Measurements from ENCODE around the gene TPK1. TPM values are rescaled to one million over a fixed set of nuclear protein-coding genes. Genes with fewer than 3 reads are reported as not detected.
A peak's percentile ranks its signal among the peaks of the same experiment; 100 is the strongest.

The TPK1 gene
- total RNA-seq, 1 experiment from 2014 or later, result 3.1 TPM

DNA sequence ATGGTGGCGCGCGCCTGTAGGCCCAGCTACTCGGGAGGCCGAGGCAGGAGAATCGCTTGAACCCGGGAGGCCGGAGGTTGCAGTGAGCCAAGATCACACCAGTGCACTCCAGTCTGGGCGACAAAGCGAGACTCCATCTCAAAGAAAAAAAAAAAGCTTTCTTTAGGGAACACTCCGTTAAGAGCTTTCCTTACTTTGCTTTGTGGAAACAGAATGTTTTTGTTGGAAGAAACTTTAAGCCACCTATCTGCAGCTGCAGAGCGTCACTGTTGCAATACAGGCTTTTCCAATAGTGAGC, 641 bp upstream of the TPK1 start:
- TF ChIP-seq, protein P1, sequence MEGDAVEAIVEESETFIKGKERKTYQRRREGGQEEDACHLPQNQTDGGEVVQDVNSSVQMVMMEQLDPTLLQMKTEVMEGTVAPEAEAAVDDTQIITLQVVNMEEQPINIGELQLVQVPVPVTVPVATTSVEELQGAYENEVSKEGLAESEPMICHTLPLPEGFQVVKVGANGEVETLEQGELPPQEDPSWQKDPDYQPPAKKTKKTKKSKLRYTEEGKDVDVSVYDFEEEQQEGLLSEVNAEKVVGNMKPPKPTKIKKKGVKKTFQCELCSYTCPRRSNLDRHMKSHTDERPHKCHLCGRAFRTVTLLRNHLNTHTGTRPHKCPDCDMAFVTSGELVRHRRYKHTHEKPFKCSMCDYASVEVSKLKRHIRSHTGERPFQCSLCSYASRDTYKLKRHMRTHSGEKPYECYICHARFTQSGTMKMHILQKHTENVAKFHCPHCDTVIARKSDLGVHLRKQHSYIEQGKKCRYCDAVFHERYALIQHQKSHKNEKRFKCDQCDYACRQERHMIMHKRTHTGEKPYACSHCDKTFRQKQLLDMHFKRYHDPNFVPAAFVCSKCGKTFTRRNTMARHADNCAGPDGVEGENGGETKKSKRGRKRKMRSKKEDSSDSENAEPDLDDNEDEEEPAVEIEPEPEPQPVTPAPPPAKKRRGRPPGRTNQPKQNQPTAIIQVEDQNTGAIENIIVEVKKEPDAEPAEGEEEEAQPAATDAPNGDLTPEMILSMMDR (conservative IDR thresholded peaks at IDR 0.05), result no peak
- Histone ChIP-seq H3K4ac (ENCODE audit: low read depth, low read length) (no peak overlapping the region), H3T11ph (ENCODE audit: low read length) (no peak overlapping the region), H2BK120ac (ENCODE audit: low read depth, low read length, poor library complexity, severe bottlenecking) (no peak overlapping the region), H4K5ac (ENCODE audit: insufficient read length, low read depth, low read length) (no peak overlapping the region), H2AFZ (ENCODE audit: low read length) (no peak overlapping the region), H3K4me2 (ENCODE audit: insufficient read depth, insufficient read length, low read length) (peak overlapping the region; percentile 13), H3K23me2 (ENCODE audit: insufficient read length, low read depth, low read length, poor library complexity, severe bottlenecking) (peaks cover 7% of the 10 kb centered on the region), H3K9ac (ENCODE audit: extremely low read depth, insufficient read length, low read length) (no peak overlapping the region), H2BK15ac (ENCODE audit: low read depth, low read length) (no peak overlapping the region), H3K4me1 (ENCODE audit: insufficient read depth, low read length) (no peaks in the 10 kb centered on the region), H3K27ac (ENCODE audit: insufficient read length, low read depth, low read length) (no peak overlapping the region), H2BK20ac (ENCODE audit: low read depth, low read length, poor library complexity, severe bottlenecking) (no peak overlapping the region), H3K27me3 (ENCODE audit: insufficient read depth, low read length) (no peaks in the 10 kb centered on the region), H3K9me3 (ENCODE audit: control insufficient read depth, low read depth, low read length) (no peaks in the 10 kb centered on the region), H4K91ac (ENCODE audit: insufficient read length, low read depth, low read length) (no peak overlapping the region), H3K23ac (ENCODE audit: insufficient read length, low read depth, low read length) (no peak overlapping the region), H3K18ac (ENCODE audit: insufficient read length, low read depth, low read length) (no peak overlapping the region), H3K79me2 (ENCODE audit: insufficient read depth, low read length) (no peaks in the 10 kb centered on the region), H4K8ac (replicated peaks; ENCODE audit: insufficient read length, low read depth, low read length) (no peak overlapping the region), H3K56ac (ENCODE audit: insufficient read length, low read depth, low read length) (no peak overlapping the region), H3K79me1 (ENCODE audit: insufficient read depth, low read depth, low read length, poor library complexity, severe bottlenecking) (no peaks in the 10 kb centered on the region), H4K20me1 (ENCODE audit: control insufficient read depth, insufficient read depth, insufficient read length) (no peaks in the 10 kb centered on the region), H2BK12ac (ENCODE audit: insufficient read length, low read depth, low read length) (no peak overlapping the region), H2AK5ac (ENCODE audit: insufficient read length, low read length) (no peak overlapping the region), H2BK5ac (ENCODE audit: insufficient read length, low read length) (no peak overlapping the region), H3K14ac (ENCODE audit: insufficient read depth, low read length) (no peak overlapping the region)
- H3K4me1 Mint-ChIP-seq, result peaks cover 3 to 6% of the 10 kb centered on the region in 2 experiments; a peak in 2 of 4 replicates
- H3K27ac Mint-ChIP-seq, result no peak overlapping the region; a peak in 1 of 7 replicates
- WGBS (ENCODE audit: extremely low coverage, insufficient read length, low lambda C conversion rate), result no CpG with 5 or more reads among the region's 12 CpGs
- peaks cover 0 to 9% (median 0%) of the 10 kb centered on the region in 3 experiments; a peak in 2 of 7 replicates for H3K36me3 Mint-ChIP-seq (ENCODE audit: insufficient read depth in 1 of 3, low read depth in 3 of 3)
- H3K4me3 Mint-ChIP-seq, result peak overlapping the region; percentile 71 to 81
- DNase-seq, result no peak
- peaks cover 0 to 11% of the 10 kb centered on the region in 2 experiments; a peak in 1 of 5 replicates for H3K9me3 Mint-ChIP-seq
- peaks cover 6% of the 10 kb centered on the region for H3K27me3 Mint-ChIP-seq (ENCODE audit: low read depth)

Data from H9 (cell line).